Sciatic nerve (tissue), 2 donors: ENCODE data around the gene HSD3B1. TPM values are rescaled to one million over a fixed set of nuclear protein-coding genes. Genes with fewer than 3 reads are reported as not detected.
A peak's percentile ranks its signal among the peaks of the same experiment; 100 is the strongest.
"Not testable (repeated sequence)": the region's sequence is repeated elsewhere in the genome, so short reads cannot be mapped to it uniquely, and the experiment has no call there.

Experiments
- ATAC-seq: fragments of 200-7000 bp; cut with Tn5 transposase; one replicate; pipeline ENCODE4 v1.9.1; 2020; ENCODE audit warnings: mild to moderate bottlenecking, moderate library complexity
- DNase-seq: peaks from one replicate; pipeline ENCODE4 v3.0.0-alpha.2; 2020; ENCODE audit warnings: low spot score
- intact Hi-C: fragments of 100-400 bp; cut with DNase I; formaldehyde crosslinking; loops from one replicate; pipeline ENCODE4 v1.14.2; 2022
- total RNA-seq: library from RNA; stranded (reverse); fragmentation: NEBNext Ultra II Directional; extraction: Animal tissue kit (Norgen Biotek cat#: 25700); gene quantifications from one replicate; pipeline ENCODE4 v1.2.1, GENCODE V29; 2021
- donor health status: DM: no; HTN: no; CAD: no.
- donor health status: DM: no; HTN: no; CAD: no.

The HSD3B1 gene
- total RNA-seq, 1 donor from 2014 or later = not detected

GRCh38 chr1:119547805-119548204, 40.8 kb downstream of the HSD3B1 start:
- no peak for DNase-seq
- intact Hi-C loops = no loop called here
- ATAC-seq = no peak

GRCh38 chr1:119549719-119550132, 42.7 kb downstream of the HSD3B1 start:
- peak; percentile 80 for ATAC-seq
- peak; percentile 70 for DNase-seq
- intact Hi-C loops = no loop called here

GRCh38 chr1:119550381-119550780, 43.4 kb downstream of the HSD3B1 start:
- ATAC-seq (no peak), DNase-seq (no peak)
- intact Hi-C loops = no loop called here

GRCh38 chr1:119551218-119551617, 44.2 kb downstream of the HSD3B1 start:
- intact Hi-C loops = no loop called here
- ATAC-seq (no peak), DNase-seq (no peak)

- intact Hi-C loops, ATAC-seq, DNase-seq: not testable (repeated sequence)
Observed at GRCh38 chr1:119552656-119553055, 45.6 kb downstream of the HSD3B1 start.

GRCh38 chr1:119553302-119554071, 46.5 kb downstream of the HSD3B1 start:
- peak; percentile 59 for ATAC-seq
- intact Hi-C loops, DNase-seq: not testable (repeated sequence)

GRCh38 chr1:119554183-119554582, 47.2 kb downstream of the HSD3B1 start:
- ATAC-seq (peak; percentile 93), DNase-seq (peak; percentile 74)

GRCh38 chr1:119556423-119556822, 49.4 kb downstream of the HSD3B1 start:
- no peak for ATAC-seq

More at GRCh38 chr1:119554183-119554582, 47.2 kb downstream of the HSD3B1 start:
- intact Hi-C loops = no loop called here

GRCh38 chr1:119560402-119560801, 53.4 kb downstream of the HSD3B1 start:
- DNase-seq, ATAC-seq, intact Hi-C loops: not testable (repeated sequence)

More at GRCh38 chr1:119556423-119556822, 49.4 kb downstream of the HSD3B1 start:
- no peak for DNase-seq
- intact Hi-C loops = no loop called here

- intact Hi-C loops = no loop called here
- DNase-seq (no peak), ATAC-seq (no peak)
Observed at GRCh38 chr1:119564548-119564947, 57.5 kb downstream of the HSD3B1 start.

Other genes starting within 250 kb of the HSD3B1 start
- gene HAO2, start 138.4 kb upstream of the HSD3B1 start, total RNA-seq = not detected
- not detected for gene HSD3B2, start 92.1 kb upstream of the HSD3B1 start, total RNA-seq
- 4.9 TPM for gene ZNF697, start 141.1 kb downstream of the HSD3B1 start, total RNA-seq
- 60.0 TPM for gene PHGDH, start 204.7 kb downstream of the HSD3B1 start, total RNA-seq